HG02798 (cell line): ENCODE results near the gene CCDC185.

Experiments used
- ATAC-seq: cut with Tn5 transposase; IDR thresholded peaks from one replicate; pipeline ENCODE4 v1.9.1; 2021; ENCODE audit warnings: mild to moderate bottlenecking; ENCODE audit not compliant: unreplicated experiment, poor library complexity

The CCDC185 gene

GRCh38 chr1:223426936-223427335 is 33.7 kb downstream of the CCDC185 start:
- no peak for ATAC-seq

DNA sequence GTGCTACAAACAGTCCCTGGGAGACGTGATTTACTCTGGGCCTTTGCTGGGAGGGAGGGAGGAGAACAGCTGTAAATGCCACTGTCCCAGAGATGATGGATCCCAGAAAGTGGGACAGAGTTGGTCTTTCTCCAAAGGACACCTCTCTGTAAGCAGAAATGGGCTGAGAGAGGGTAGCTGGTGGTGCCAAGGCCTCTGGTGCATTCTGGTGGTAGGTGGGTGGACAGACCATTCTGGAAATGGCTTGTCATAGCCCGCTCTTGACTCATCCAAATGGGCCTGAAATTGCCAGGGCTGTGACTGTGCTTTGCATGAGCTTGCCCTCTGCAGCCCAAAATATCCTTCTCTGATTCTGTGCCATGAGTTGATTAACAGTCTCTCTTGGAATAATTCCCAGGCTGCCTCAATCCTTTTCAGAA is 36.1 kb downstream of the CCDC185 start:
- ATAC-seq = no peak

DNA sequence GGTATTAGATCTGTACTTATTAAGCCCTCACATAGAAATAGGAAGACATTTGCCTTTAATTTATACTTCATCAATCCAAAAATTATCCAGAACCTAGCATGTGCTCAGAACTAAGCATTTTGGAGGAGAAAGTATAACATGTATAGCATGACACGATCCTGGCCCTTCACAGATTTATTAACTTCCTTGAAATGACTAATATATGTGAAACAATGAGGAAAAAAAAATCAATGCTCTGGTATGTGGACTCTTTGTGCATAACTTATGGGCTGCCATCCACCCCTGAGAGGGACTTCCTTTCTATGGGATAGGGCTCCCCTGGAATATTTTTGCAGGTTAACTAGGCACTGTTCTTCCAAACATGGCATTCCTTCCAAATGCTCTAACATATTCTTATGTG is 36.6 kb downstream of the CCDC185 start:
- no peak for ATAC-seq

- ATAC-seq = no peak
These were observed 37.0 kb downstream of the CCDC185 start for GRCh38 chr1:223430236-223430635.

DNA sequence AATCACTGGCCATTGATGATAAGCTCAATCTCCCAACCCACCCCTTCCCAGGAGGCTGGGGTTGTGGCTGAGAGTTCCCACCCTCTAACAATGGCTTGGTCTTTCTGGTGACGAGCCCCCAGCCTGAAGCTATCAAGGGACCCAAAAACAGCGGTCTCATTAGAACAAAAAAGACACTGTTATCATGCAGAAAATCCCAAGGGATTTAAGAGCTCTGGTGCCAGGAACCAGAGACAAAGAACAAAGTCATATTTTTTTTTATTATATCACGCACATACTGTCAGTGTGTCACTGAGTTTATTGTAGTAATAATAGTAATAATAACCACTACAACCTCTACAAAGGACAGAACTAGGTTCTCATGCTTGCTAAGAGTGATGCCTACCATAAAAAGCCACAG is 43.9 kb downstream of the CCDC185 start:
- ATAC-seq = no peak

GRCh38 chr1:223443397-223443796 is 50.2 kb downstream of the CCDC185 start:
- no peak for ATAC-seq

DNA sequence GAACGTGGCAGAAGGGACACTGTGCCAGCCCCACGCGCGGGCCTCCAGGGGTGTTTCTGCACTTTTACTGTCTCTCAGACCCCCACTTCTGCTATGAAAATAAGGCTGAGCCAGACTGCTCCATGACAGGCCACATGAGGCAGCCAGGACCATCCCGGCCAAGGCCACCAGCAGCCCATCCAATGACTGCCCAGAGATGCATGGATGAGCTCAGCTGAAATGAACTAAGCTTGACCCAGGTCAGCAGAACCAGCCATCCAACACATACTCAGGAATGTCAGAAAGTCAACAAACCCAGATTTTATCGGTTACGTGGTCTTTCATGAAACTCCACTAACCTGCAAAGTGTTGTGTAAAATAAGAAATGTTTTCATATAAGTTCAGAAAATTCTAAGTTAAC is 51.2 kb downstream of the CCDC185 start:
- no peak for ATAC-seq
